Stomach (tissue), 4 donors: ENCODE measurements around the gene BAHD1.

ENCODE experiments used
- EP300 ChIP-seq: sonication (generic); formaldehyde crosslinking; IDR thresholded peaks from one replicate; pipeline ENCODE4 v1.6.1; 2017; ENCODE audit warnings: antibody characterized with exemption
- POLR2A ChIP-seq, 4 donors: fragments of 450-650 bp; IDR thresholded peaks; one replicate each; pipeline ENCODE4 v1.6.1; 2016; ENCODE audit warnings: antibody characterized with exemption in 4 of 4, control low read depth in 2 of 4, mild to moderate bottlenecking in 1 of 4, moderate library complexity in 1 of 4
- POLR2AphosphoS5 ChIP-seq, 3 donors: sonication (generic); formaldehyde crosslinking; IDR thresholded peaks; one replicate each; pipeline ENCODE4 v1.6.1; 2016; ENCODE audit warnings: antibody characterized with exemption in 3 of 3
- TF ChIP-seq, protein P1 (sequence below), 7 experiments: fragments of 450-650 bp in 4 of 7; fragments of 200-600 bp in 3 of 7; sonication (generic) in 3 of 7; IDR thresholded peaks; one replicate each; pipeline ENCODE4 v1.5.1; 2016 to 2019; ENCODE audit warnings: antibody characterized with exemption in 7 of 7, control low read depth in 2 of 7, mild to moderate bottlenecking in 1 of 7

DNA sequence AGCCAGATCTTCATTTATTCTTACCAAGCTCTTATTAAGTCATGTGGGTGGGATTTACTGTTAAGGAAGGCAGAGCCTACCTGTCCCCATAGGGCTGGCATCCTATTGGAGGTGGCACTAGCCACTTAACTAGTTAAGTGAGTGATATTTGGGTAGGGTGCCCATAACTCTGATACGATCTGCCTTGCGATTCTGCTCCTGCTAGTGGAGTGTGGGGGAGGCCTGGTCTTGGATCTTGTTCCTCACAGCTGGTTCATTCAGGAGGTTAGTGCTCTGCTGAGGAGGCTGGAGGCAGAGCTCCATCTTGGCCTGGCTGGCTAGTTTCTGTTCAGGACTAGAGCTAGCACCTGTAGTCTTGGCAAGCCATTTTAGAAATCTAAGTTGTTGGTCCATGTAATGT, 9.3 kb downstream of the BAHD1 start:
- TF ChIP-seq, protein P1, sequence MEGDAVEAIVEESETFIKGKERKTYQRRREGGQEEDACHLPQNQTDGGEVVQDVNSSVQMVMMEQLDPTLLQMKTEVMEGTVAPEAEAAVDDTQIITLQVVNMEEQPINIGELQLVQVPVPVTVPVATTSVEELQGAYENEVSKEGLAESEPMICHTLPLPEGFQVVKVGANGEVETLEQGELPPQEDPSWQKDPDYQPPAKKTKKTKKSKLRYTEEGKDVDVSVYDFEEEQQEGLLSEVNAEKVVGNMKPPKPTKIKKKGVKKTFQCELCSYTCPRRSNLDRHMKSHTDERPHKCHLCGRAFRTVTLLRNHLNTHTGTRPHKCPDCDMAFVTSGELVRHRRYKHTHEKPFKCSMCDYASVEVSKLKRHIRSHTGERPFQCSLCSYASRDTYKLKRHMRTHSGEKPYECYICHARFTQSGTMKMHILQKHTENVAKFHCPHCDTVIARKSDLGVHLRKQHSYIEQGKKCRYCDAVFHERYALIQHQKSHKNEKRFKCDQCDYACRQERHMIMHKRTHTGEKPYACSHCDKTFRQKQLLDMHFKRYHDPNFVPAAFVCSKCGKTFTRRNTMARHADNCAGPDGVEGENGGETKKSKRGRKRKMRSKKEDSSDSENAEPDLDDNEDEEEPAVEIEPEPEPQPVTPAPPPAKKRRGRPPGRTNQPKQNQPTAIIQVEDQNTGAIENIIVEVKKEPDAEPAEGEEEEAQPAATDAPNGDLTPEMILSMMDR (IDR thresholded peaks at IDR 0.05), result no peak
- TF ChIP-seq POLR2A (IDR thresholded peaks at IDR 0.05), result no peak
- no peak for TF ChIP-seq POLR2AphosphoS5 (IDR thresholded peaks at IDR 0.05)
- TF ChIP-seq EP300, result no peak
